ENCODE measurements around the gene FAM20C. TPM values are rescaled to one million over a fixed set of nuclear protein-coding genes. Genes with fewer than 3 reads are reported as not detected.

Gene FAM20C
- total RNA-seq, 1 donor from 2014 or later: 37.3 TPM

- no peak for DNase-seq (ENCODE audit: low read depth)
These were observed 74.8 kb downstream of the FAM20C start for GRCh38 chr7:266851-267840.

- DNase-seq (ENCODE audit: low read depth): no peak
These were observed 76.6 kb downstream of the FAM20C start for GRCh38 chr7:268991-269390.

GRCh38 chr7:269721-270120 lies 77.3 kb downstream of the FAM20C start:
- DNase-seq (ENCODE audit: low read depth): no peak

GRCh38 chr7:270351-270983 lies 78.1 kb downstream of the FAM20C start:
- no peak for DNase-seq (ENCODE audit: low read depth)

- no peak for DNase-seq (ENCODE audit: low read depth)
These were observed 79.1 kb downstream of the FAM20C start for GRCh38 chr7:271266-272107.

- no peak for DNase-seq (ENCODE audit: low read depth)
These were observed 79.8 kb downstream of the FAM20C start for GRCh38 chr7:272108-272615.

GRCh38 chr7:272631-273030 lies 80.3 kb downstream of the FAM20C start:
- DNase-seq (ENCODE audit: low read depth): no peak

GRCh38 chr7:273327-273726 lies 81.0 kb downstream of the FAM20C start:
- DNase-seq (ENCODE audit: low read depth): no peak

GRCh38 chr7:274266-274665 lies 81.9 kb downstream of the FAM20C start:
- no peak for DNase-seq (ENCODE audit: low read depth)

- DNase-seq (ENCODE audit: low read depth): no peak
These were observed 84.0 kb downstream of the FAM20C start for GRCh38 chr7:276230-276835.

GRCh38 chr7:277228-277627 lies 84.9 kb downstream of the FAM20C start:
- no peak for DNase-seq (ENCODE audit: low read depth)

GRCh38 chr7:278081-278480 lies 85.7 kb downstream of the FAM20C start:
- DNase-seq (ENCODE audit: low read depth): no peak

GRCh38 chr7:279821-280220 lies 87.5 kb downstream of the FAM20C start:
- DNase-seq (ENCODE audit: low read depth): no peak

- DNase-seq (ENCODE audit: low read depth): no peak
These were observed 88.1 kb downstream of the FAM20C start for GRCh38 chr7:280461-280860.

- no peak for DNase-seq (ENCODE audit: low read depth)
These were observed 89.3 kb downstream of the FAM20C start for GRCh38 chr7:281637-282036.

- DNase-seq (ENCODE audit: low read depth): no peak
These were observed 90.2 kb downstream of the FAM20C start for GRCh38 chr7:282621-283020.

GRCh38 chr7:284762-285722 lies 92.7 kb downstream of the FAM20C start:
- DNase-seq (ENCODE audit: low read depth): no peak

- DNase-seq (ENCODE audit: low read depth): no peak
These were observed 93.4 kb downstream of the FAM20C start for GRCh38 chr7:285731-286130.

GRCh38 chr7:286266-286665 lies 93.9 kb downstream of the FAM20C start:
- no peak for DNase-seq (ENCODE audit: low read depth)

- no peak for DNase-seq (ENCODE audit: low read depth)
These were observed 96.3 kb downstream of the FAM20C start for GRCh38 chr7:288671-289101.

All from myocyte (in vitro differentiated cells).